Measurements from ENCODE around the gene HMGCLL1.

DNA sequence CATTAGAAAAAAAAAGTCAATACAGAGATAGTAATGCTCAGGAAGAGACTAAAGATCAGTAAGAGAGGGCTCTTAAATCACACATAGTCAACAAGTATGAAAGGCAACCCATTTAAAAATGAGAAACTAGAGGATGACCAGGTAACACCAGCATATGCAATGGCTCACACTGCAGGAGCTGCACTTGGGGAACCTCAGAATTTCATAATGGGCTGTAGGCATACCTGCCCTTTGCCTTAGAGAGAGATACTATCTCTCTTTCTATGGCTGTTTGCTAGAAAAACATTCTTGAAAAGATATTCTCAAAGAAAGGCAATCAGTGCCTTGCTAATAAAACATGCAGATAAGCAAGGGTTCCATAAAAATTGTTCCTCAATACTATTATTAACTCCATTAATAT, 33.2 kb downstream of the HMGCLL1 start:
- TF ChIP-seq, protein P1, sequence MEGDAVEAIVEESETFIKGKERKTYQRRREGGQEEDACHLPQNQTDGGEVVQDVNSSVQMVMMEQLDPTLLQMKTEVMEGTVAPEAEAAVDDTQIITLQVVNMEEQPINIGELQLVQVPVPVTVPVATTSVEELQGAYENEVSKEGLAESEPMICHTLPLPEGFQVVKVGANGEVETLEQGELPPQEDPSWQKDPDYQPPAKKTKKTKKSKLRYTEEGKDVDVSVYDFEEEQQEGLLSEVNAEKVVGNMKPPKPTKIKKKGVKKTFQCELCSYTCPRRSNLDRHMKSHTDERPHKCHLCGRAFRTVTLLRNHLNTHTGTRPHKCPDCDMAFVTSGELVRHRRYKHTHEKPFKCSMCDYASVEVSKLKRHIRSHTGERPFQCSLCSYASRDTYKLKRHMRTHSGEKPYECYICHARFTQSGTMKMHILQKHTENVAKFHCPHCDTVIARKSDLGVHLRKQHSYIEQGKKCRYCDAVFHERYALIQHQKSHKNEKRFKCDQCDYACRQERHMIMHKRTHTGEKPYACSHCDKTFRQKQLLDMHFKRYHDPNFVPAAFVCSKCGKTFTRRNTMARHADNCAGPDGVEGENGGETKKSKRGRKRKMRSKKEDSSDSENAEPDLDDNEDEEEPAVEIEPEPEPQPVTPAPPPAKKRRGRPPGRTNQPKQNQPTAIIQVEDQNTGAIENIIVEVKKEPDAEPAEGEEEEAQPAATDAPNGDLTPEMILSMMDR (IDR thresholded peaks at IDR 0.05) = no peak
- no peak for TF ChIP-seq POLR2A (IDR thresholded peaks at IDR 0.05)
